Measurements from ENCODE around the gene P2RX4.
"Not testable (repeated sequence)": the region's sequence is repeated elsewhere in the genome, so short reads cannot be mapped to it uniquely, and the experiment has no call there.

The P2RX4 gene

GRCh38 chr12:121245951-121246350 is 36.0 kb downstream of the P2RX4 start:
- no peak for DNase-seq

- no peak for DNase-seq
Observed at GRCh38 chr12:121246893-121247557, 37.1 kb downstream of the P2RX4 start.

- no peak for DNase-seq
Observed at GRCh38 chr12:121248622-121249021, 38.7 kb downstream of the P2RX4 start.

GRCh38 chr12:121250359-121250758 is 40.4 kb downstream of the P2RX4 start:
- no peak for DNase-seq

- no peak for DNase-seq
Observed at GRCh38 chr12:121251838-121252237, 41.9 kb downstream of the P2RX4 start.

GRCh38 chr12:121252712-121253345 is 42.9 kb downstream of the P2RX4 start:
- DNase-seq: no peak

- no peak for DNase-seq
Observed at GRCh38 chr12:121253638-121254335, 43.9 kb downstream of the P2RX4 start.

- no peak for DNase-seq
Observed at GRCh38 chr12:121255433-121255832, 45.5 kb downstream of the P2RX4 start.

GRCh38 chr12:121257704-121258449 is 47.9 kb downstream of the P2RX4 start:
- not testable (repeated sequence) for DNase-seq

- no peak for DNase-seq
Observed at GRCh38 chr12:121259074-121259473, 49.1 kb downstream of the P2RX4 start.

- DNase-seq: no peak
Observed at GRCh38 chr12:121260091-121260490, 50.2 kb downstream of the P2RX4 start.

- DNase-seq: no peak
Observed at GRCh38 chr12:121261398-121261797, 51.5 kb downstream of the P2RX4 start.

GRCh38 chr12:121263206-121263935 is 53.4 kb downstream of the P2RX4 start:
- no peak for DNase-seq

- no peak for DNase-seq
Observed at GRCh38 chr12:121264135-121264534, 54.2 kb downstream of the P2RX4 start.

- DNase-seq: no peak
Observed at GRCh38 chr12:121264951-121265515, 55.1 kb downstream of the P2RX4 start.

- DNase-seq: no peak
Observed at GRCh38 chr12:121267822-121268221, 57.9 kb downstream of the P2RX4 start.

- DNase-seq: no peak
Observed at GRCh38 chr12:121273364-121273896, 63.5 kb downstream of the P2RX4 start.

GRCh38 chr12:121274036-121274763 is 64.3 kb downstream of the P2RX4 start:
- DNase-seq: no peak

- DNase-seq: no peak
Observed at GRCh38 chr12:121277374-121277759, 67.4 kb downstream of the P2RX4 start.

GRCh38 chr12:121278169-121279070 is 68.5 kb downstream of the P2RX4 start:
- DNase-seq: peak; percentile 9

- no peak for DNase-seq
Observed at GRCh38 chr12:121279071-121279375, 69.1 kb downstream of the P2RX4 start.

All from OCI-M1 (cell line).